NCI-H446 (cell line): ENCODE measurements around the gene NTF4.
"Not testable (repeated sequence)": the region's sequence is repeated elsewhere in the genome, so short reads cannot be mapped to it uniquely, and the experiment has no call there.

Experiments
- DNase-seq, 2 experiments: peaks; one replicate each; lab custom pipeline; 2025; lab: John Stamatoyannopoulos, UW

NTF4 gene

GRCh38 chr19:49020931-49021895 is 43.4 kb downstream of the NTF4 start:
- no peak for DNase-seq

- DNase-seq = no peak
Observed at GRCh38 chr19:49020342-49020741, 44.3 kb downstream of the NTF4 start.

GRCh38 chr19:49019242-49019932 is 45.2 kb downstream of the NTF4 start:
- peak in 1 of 2 experiments; percentile 61 for DNase-seq

- not testable (repeated sequence) for DNase-seq
Observed at GRCh38 chr19:49018388-49019241, 46.0 kb downstream of the NTF4 start.

GRCh38 chr19:49017666-49018351 is 46.8 kb downstream of the NTF4 start:
- peak in 1 of 2 experiments; percentile 25 for DNase-seq

- no peak for DNase-seq
Observed at GRCh38 chr19:49017041-49017665, 47.5 kb downstream of the NTF4 start, which contains the start of gene LHB. TSS of gene LHB (minus strand) at chr19:49017091. CDS start at chr19:49017081, 10 bp downstream.

- no peak for DNase-seq
Observed at GRCh38 chr19:49016067-49016839, 48.4 kb downstream of the NTF4 start.

- DNase-seq = no peak
Observed at GRCh38 chr19:49014870-49015255, 49.8 kb downstream of the NTF4 start.

GRCh38 chr19:49014123-49014869 is 50.3 kb downstream of the NTF4 start:
- DNase-seq = no peak

- no peak for DNase-seq
Observed at GRCh38 chr19:49011194-49011593, 53.4 kb downstream of the NTF4 start.
